Stimulated activated CD4-positive, alpha-beta T cell treated with anti-CD3 and anti-CD28 coated beads, Interleukin-15, amount 100 ng/mL, for 48 hours (primary cell): Measurements from ENCODE around the gene COL18A1.
"Not testable (repeated sequence)": the region's sequence is repeated elsewhere in the genome, so short reads cannot be mapped to it uniquely, and the experiment has no call there.

Experiments used
- DNase-seq, 2 donors: peaks; one replicate each; pipeline ENCODE4 v3.0.0-alpha.2; 2020; ENCODE audit warnings: low read depth in 2 of 2

Gene COL18A1

GRCh38 chr21:45441431-45442255 is 36.7 kb downstream of the COL18A1 start:
- DNase-seq: no peak

GRCh38 chr21:45442276-45442675 is 37.3 kb downstream of the COL18A1 start:
- no peak for DNase-seq

GRCh38 chr21:45442686-45443594 is 38.0 kb downstream of the COL18A1 start:
- DNase-seq: not testable (repeated sequence)

DNA sequence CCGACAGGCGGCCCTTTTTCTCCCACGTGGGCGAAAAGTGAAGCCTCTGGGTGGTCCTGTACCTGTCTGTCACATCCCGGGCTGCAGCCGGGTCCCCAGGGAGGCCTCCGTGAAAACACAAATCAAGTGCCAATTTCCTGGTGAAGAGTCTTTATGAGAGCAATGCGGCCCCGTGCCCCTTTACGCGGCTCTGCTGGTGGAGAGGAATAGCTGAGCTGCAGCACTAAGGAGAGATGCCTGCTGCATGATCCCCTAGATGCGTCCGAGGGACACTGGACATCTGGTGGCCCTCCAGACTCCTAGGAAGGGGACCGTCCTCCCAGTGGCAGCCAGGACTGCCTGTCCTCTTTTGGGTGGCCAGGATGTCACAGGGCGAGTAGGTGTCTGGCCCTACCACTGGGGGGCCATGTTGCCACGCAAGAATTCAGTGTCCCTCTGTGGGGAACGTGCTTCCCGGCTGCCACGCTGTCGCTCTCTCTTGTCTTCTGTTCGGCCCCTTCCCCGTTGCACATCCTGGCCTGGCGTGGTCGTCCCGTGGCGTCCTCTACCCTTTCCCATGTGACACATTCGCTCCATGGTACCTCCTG is 38.7 kb downstream of the COL18A1 start:
- no peak for DNase-seq

DNA sequence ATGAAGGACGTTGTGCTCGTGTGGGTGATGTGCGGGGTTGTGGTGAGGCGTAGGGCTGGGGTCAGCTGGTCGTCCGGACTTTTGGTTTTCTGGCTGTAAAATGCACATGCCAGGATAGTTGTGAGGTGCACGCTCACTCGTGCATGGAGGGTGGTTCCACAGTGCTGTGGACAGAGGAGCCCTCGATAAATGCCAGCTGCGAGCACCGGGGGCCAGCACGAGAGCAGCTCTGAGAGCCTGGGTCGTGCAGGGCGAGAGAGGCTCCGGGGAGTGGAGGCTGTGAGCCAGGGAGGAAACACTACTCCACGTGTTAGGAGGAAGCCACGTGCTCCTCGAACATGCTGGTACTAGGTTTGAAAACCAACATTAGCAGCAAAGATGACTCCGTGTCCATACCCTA is 39.4 kb downstream of the COL18A1 start:
- DNase-seq: no peak

DNA sequence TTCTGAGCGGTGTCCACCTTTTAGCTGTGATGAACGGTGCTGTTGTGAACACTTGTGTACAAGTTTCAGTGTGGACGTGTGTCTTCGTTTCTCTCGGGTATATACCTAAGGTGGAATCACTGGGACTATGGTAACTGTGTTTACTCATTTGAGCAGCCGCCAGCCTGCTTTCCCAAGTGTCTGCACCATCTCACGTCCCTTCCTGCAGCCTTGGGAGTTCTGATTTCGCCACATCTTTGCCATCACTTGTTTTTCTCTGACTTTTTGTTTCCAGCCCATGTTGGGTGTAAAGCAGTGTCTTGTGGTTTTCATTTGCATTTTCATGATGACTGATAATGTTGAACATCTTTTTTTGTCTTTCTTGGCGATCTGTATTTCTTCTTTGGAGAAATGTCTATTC is 40.4 kb downstream of the COL18A1 start:
- DNase-seq: no peak

- no peak for DNase-seq
Observed at GRCh38 chr21:45447821-45448220, 42.9 kb downstream of the COL18A1 start.

GRCh38 chr21:45448283-45448809 is 43.4 kb downstream of the COL18A1 start:
- no peak for DNase-seq

GRCh38 chr21:45448810-45449657 is 44.1 kb downstream of the COL18A1 start:
- DNase-seq: no peak

DNA sequence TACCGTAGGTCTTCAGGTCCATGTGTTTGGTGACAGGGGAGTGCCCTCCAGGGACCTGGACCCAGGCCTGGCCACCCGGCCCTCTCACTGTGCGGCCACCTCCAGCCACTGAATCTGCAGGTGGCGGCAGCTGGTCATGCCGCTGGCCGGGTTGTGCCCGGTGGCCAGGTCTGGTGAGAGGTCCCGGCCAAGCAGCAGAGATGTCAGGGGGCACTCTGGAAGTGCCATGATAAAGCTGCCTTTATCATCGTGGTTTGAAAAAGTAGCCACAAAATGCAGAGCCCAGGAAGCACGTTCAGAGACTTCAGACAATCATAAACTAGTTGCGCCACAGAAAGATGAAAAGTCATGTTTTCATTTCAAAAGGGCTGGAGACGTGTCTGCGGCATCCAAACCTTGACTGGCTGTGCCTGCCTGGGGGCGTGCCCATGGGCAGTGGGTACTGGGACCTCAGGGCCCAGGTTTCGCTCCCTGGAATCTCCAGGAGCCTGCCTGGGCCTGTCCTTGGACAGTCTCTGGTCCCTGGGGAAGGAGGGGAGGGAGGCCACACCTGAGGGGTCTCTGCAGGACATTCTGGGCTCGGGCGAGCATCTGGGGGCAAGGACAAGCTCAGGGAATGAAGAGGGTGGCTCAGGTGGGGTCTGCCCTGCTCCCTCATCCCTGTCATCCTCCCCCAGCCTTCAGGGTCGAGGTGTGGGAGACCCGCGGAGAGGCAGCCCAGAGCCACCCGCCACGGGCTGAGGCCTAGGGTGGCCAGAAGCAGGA is 44.9 kb downstream of the COL18A1 start:
- no peak for DNase-seq

DNA sequence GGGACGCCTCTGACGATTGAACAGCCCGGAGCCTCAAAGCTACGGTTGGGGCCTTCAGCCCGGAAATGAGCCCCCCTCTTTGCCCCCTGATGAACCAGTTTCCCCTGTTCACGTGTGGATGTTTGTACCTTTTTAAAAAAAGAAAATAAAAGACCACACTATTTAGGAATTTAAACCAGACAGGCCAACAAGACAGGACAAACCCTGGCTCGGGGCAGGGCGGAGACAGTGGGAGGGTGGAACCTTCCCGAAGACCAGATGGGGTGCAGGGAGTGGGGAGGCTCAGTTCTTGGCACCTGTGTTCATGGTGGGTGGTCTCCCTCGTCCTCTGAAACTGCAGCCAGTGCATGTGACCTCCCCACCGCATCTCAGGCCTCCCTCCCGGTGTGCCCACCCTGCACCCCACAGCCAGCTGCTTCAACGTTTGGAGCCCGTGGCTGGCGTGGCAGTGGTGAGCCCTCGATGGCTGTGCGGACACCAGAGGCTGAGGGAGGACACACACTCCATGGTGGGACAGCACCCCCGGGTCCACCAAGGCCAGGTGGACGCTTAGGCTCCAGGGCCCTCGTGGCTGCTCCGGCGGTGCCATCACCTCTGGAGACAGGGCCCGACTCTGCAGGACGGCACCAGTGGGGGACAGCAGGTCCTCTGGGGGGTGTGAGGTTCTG is 45.6 kb downstream of the COL18A1 start:
- DNase-seq: no peak

- DNase-seq: no peak
Observed at GRCh38 chr21:45451091-45451740, 46.3 kb downstream of the COL18A1 start.

DNA sequence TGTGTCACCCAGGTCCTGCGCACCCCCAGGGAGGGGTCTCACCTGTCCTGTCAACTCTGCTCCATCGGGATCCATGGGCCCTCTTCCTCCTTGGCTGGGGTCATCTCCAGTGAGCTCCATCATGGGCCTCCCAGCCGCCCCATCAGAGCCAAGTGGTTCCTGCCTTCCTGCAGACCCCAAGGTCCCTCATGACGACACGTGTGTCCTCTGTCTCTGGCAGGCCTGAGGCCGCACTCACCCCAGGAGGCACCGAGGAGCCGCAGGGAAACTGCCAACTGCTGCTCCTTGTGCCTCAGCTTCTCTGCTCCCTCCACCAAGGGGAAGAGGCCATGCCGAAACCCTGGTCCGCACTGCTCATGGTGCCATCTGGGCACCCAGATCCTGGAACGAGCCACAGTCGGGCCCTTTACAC is 46.8 kb downstream of the COL18A1 start:
- no peak for DNase-seq

GRCh38 chr21:45452696-45453307 is 47.8 kb downstream of the COL18A1 start:
- DNase-seq: no peak

GRCh38 chr21:45453308-45453950 is 48.5 kb downstream of the COL18A1 start:
- no peak for DNase-seq

DNA sequence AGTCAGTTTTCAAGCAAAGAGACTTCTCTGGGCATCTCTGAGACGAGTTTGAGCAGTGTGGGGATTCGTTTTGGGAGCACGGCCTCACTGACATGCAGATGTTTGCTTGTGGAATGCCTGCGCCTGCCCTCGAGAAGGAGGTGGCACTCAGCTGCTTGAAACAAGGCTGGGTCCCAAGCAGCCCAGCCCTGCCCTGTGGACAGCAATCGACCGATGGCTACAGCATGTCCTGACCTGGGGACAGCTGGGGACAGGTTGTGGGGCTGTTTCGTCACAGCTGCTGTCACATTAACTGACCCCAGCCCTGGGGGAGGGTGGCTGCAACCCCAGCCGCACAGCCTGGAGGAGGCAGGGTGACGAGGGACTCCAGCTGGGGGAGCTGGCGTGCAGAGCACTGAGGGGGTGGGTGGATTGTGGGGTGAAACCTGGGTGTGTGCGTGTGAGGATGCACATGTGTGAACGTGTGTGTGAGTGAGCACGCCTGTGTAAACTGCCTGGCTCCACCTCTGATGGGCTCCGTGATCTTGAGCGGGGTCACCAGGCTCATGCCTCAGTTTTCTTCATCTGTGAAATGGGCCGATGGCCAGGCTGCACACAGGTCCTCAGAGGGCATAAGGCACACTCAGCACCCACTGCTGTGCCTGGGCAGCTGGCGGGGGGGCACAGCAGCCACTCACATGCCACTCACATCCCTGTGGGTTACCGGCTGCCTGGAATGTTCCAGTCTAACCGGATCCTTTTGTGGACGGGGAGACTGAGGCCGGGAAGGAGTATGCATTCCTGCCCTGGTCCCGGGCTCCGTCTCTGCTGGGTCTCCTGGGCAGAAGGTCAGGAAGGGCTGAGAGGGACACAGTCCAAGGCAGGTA is 49.3 kb downstream of the COL18A1 start:
- DNase-seq: no peak

DNA sequence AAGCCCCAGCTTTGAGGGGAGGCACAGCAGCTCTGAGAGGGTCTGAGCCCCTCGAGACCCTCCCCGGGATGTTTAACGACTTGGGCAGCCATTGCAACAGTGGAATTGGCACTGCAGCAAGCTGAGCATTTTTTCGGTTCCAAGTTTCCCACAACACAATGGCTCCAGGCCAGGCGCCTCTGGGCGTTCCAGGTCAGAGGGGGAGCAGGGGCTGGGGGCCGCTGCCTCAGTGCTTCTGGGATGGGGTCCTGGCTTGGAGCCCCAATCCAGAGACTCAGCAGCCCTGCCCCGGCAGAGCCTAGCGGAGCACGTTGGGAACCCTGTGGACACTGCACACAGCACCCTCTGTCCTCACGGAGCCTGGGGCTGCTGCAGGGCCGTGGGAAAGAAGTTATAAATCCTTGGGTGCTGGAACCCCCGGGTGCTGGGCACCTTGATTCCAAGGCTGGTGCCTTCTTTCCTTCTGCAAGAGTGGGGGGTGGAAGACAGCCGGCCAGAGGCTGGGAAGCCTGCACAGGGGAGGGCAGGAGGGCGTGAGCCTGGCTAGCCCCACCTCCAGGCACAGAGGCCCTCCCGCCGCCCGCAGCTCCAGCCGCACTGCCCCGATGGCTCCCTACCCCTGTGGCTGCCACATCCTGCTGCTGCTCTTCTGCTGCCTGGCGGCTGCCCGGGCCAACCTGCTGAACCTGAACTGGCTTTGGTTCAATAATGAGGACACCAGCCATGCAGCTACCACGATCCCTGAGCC is 50.1 kb downstream of the COL18A1 start:
- DNase-seq: no peak
